AG10803 (cell line): Measurements from ENCODE around the gene RTEL1.
"Not testable (repeated sequence)": the region's sequence is repeated elsewhere in the genome, so short reads cannot be mapped to it uniquely, and the experiment has no call there.

Experiments used
- DNase-seq: peaks from one replicate; pipeline ENCODE4 v3.0.0; 2010; ENCODE audit warnings: low read depth
- H3K4me3 ChIP-seq: 2 replicates; pipeline ENCODE4 v1.5.1; 2011; ENCODE audit warnings: mild to moderate bottlenecking, low read length, control low read depth
- TF ChIP-seq, protein P1 (sequence below): conservative IDR thresholded peaks from 2 replicates; pipeline ENCODE4 v1.5.1; 2011; ENCODE audit warnings: mild to moderate bottlenecking, low read length, control low read depth, inconsistent platforms

RTEL1 gene

GRCh38 chr20:63628246-63628975 is 29.7 kb upstream of the RTEL1 start:
- TF ChIP-seq, protein P1, sequence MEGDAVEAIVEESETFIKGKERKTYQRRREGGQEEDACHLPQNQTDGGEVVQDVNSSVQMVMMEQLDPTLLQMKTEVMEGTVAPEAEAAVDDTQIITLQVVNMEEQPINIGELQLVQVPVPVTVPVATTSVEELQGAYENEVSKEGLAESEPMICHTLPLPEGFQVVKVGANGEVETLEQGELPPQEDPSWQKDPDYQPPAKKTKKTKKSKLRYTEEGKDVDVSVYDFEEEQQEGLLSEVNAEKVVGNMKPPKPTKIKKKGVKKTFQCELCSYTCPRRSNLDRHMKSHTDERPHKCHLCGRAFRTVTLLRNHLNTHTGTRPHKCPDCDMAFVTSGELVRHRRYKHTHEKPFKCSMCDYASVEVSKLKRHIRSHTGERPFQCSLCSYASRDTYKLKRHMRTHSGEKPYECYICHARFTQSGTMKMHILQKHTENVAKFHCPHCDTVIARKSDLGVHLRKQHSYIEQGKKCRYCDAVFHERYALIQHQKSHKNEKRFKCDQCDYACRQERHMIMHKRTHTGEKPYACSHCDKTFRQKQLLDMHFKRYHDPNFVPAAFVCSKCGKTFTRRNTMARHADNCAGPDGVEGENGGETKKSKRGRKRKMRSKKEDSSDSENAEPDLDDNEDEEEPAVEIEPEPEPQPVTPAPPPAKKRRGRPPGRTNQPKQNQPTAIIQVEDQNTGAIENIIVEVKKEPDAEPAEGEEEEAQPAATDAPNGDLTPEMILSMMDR, result no peak
- peak overlapping the region; percentile 90 for H3K4me3 ChIP-seq
- peak; percentile 74 for DNase-seq

GRCh38 chr20:63630956-63631355 is 27.2 kb upstream of the RTEL1 start:
- not testable (repeated sequence) for H3K4me3 ChIP-seq

GRCh38 chr20:63631426-63631825 is 26.7 kb upstream of the RTEL1 start:
- DNase-seq, H3K4me3 ChIP-seq: not testable (repeated sequence)

More at GRCh38 chr20:63630956-63631355, 27.2 kb upstream of the RTEL1 start:
- DNase-seq, result not testable (repeated sequence)

DNA sequence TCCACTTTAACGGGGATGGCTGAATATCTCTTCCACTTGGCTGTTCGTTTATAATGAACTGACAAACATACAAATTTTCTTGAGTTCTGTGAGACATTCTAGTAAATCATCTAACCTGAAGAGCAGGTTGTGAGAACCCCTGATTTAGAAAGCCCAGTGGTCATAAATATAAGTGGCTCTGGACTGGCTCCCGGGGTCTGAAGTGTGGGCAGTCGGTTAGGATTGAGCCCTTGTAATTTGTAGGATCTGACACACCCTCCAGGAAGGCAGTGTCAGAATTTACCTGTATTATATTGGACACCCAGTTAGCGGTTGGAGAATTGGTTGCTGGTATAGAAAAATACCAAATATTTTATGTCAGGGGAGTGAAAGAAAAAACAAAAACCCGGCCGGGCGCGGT is 24.4 kb upstream of the RTEL1 start:
- no peak for DNase-seq
- H3K4me3 ChIP-seq, result no peak overlapping the region
- TF ChIP-seq, protein P1, result no peak

DNA sequence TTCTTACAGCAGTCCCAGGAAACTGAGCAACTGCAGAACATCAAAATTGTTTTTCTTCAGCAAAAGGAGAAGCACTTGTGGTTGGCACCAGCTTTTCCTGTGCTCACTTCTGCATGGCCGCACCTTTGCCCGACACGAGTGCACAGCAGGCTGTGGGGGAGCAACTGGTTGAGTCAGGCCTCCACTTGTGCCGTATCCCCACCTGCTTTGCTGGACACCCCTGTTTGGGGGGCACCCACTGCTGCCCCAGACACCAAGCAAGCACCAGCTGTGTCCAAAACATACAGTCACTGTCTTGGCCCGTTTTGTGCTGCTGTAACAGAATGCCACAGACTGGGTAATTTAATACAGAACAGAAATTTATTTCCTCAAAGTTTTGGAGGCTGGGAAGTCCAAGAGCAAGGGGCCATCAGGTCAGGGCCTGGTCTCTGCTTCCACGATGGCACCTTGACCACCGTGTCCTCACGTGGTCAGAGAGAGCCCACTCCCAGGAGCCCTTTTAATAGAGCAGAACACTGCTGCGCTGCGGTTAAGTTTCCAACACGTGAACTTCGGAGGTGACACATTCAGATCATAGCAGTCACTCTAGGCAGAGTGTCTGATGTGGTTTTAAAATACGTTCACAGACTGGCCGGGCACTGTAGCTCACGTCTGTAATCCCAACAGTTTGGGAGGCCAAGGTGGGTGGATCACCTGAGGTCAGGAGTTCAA is 22.5 kb upstream of the RTEL1 start:
- DNase-seq, result no peak
- H3K4me3 ChIP-seq, result no peak overlapping the region
- TF ChIP-seq, protein P1, result no peak

DNA sequence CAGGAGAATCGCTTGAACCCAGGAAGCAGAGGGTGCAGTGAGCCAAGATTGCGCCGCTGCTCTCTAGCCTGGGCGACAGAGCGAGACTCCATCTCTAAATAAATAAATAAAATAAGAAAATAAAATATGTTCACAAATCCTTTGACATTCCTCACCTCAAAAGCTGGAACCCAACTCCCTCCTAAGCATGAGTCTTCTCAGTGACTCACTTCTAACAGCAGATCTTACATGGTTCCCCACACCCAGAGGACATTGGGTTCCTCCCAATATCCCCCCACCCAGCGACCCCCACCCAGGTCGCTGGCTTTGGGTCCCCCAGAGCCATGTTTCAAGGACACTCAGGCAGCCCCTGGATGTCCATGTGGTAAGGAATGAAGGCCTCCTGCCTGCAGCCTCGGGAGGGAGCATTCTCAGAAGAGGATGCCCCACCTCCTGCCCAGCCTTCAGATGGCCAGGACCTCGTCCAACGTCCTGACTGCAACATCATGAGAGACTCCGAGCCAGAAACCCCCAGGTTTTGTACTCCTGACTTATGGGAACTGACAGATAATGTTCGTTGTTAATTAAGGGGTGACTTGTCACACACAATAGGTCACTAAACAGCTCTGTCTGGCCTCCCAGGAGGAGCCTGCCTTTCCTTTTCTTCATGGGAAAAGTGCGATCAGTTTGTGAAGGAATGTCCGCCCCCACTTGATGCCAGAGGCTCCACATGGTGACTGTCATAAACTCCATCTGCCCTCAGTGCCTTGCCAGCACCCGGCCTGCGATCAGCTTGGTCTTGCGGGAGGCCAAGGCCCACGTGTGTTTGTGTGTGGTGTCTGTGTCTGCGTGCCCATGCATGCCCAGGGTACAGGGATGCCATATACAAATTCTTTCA is 21.1 kb upstream of the RTEL1 start:
- DNase-seq, result peak; percentile 32
- TF ChIP-seq, protein P1, result no peak
- no peak overlapping the region for H3K4me3 ChIP-seq

DNA sequence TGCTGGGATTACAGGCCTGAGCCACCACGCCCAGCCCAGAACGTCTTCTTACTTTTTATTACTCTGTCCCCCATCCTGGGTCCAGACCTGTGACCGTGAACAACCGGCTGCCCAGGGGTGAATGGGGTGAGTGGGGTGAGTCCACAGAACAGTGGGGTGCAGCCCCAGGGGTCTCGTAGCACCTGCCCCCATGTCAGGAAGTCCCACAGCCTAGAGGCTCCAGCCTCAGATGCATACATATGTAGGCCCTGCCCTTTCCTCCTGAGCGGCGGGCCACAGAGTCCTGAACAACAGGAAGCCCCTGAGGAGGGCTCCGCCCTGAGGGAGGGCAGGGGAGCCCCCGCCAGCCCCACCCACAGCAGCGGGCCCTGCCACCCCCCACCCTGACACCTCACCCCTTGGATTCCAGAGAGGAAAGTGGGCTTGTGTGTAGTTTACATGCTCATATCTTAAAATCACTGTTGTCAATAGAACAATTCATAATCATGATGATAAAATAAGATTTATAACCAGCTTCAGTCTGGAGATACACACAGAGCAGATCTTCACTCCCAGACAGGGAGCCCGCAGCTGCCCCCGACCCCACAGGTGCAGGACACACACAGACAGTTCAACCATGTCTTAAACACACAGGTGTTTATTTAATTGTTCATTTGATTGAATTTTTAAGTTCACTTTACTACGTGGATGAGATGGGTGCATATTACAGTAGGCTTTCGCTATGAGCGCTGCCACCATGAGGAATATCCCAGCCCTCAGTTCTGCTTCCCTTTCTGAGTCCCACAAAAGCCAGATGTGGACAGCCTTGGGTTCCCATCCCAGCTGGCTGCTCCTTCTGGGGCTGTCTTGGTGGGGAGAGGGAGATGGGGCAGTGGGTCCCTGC is 18.8 kb upstream of the RTEL1 start:
- H3K4me3 ChIP-seq, result no peak overlapping the region
- DNase-seq, result no peak
- TF ChIP-seq, protein P1, result no peak
